HUES64 (cell line): ENCODE results near the gene DUSP11.
A peak's percentile ranks its signal among the peaks of the same experiment; 100 is the strongest.
"Not testable (repeated sequence)": the region's sequence is repeated elsewhere in the genome, so short reads cannot be mapped to it uniquely, and the experiment has no call there.

Source experiments
- H3K27ac ChIP-seq: 2 replicates; pipeline ENCODE4 v1.7.0; 2013; ENCODE audit warnings: low read depth, low read length, inconsistent platforms
- H3K27me3 ChIP-seq: 2 replicates; pipeline ENCODE4 v1.6.1; 2013; ENCODE audit warnings: mild to moderate bottlenecking, low read length; ENCODE audit not compliant: insufficient read depth
- H3K36me3 ChIP-seq: 2 replicates; pipeline ENCODE4 v1.6.1; 2013; ENCODE audit warnings: mild to moderate bottlenecking, low read length; ENCODE audit not compliant: insufficient read depth
- H3K4me1 ChIP-seq: 2 replicates; pipeline ENCODE4 v1.6.1; 2013; ENCODE audit warnings: mild to moderate bottlenecking, low read length, moderate library complexity; ENCODE audit not compliant: insufficient read depth
- H3K4me3 ChIP-seq: 2 replicates; pipeline ENCODE4 v1.5.1; 2013; ENCODE audit warnings: mild to moderate bottlenecking, low read length, moderate library complexity
- H3K9ac ChIP-seq: 2 replicates; pipeline ENCODE4 v1.6.1; 2013; ENCODE audit warnings: mild to moderate bottlenecking, low read depth, low read length
- H3K9me3 ChIP-seq: 2 replicates; pipeline ENCODE4 v1.6.1; 2013; ENCODE audit warnings: low read depth, low read length; ENCODE audit not compliant: insufficient read depth
- WGBS: fragments of 150-250, 120-280 bp; methylation state at CpG from one replicate; pipeline ENCODE4 v1.1.7; 2013; ENCODE audit warnings: missing lambda C conversion rate; 5-methylcytosine and 5-hydroxymethylcytosine counted together

The DUSP11 gene

GRCh38 chr2:73821669-73822068 is 41.8 kb upstream of the DUSP11 start:
- H3K27me3 ChIP-seq: peaks cover 31% of the 10 kb centered on the region
- no peak overlapping the region for H3K4me3 ChIP-seq
- H3K9me3 ChIP-seq: no peaks in the 10 kb centered on the region
- WGBS: 95% methylated on average over 2 of the region's 2 CpGs
- no peaks in the 10 kb centered on the region for H3K4me1 ChIP-seq
- no peak overlapping the region for H3K27ac ChIP-seq
- no peak overlapping the region for H3K9ac ChIP-seq
- no peaks in the 10 kb centered on the region for H3K36me3 ChIP-seq

GRCh38 chr2:73821227-73821626 is 41.3 kb upstream of the DUSP11 start:
- H3K27ac ChIP-seq: no peak overlapping the region
- H3K4me1 ChIP-seq: no peaks in the 10 kb centered on the region
- H3K27me3 ChIP-seq: peaks cover 30% of the 10 kb centered on the region
- no peaks in the 10 kb centered on the region for H3K36me3 ChIP-seq
- no peaks in the 10 kb centered on the region for H3K9me3 ChIP-seq
- WGBS: 79% methylated on average over 2 of the region's 2 CpGs
- no peak overlapping the region for H3K4me3 ChIP-seq
- no peak overlapping the region for H3K9ac ChIP-seq

GRCh38 chr2:73818296-73818695 is 38.4 kb upstream of the DUSP11 start:
- Histone ChIP-seq H3K9me3 (no peaks in the 10 kb centered on the region), H3K36me3 (no peaks in the 10 kb centered on the region), H3K4me3 (no peak overlapping the region), H3K4me1 (no peaks in the 10 kb centered on the region), H3K27ac (no peak overlapping the region), H3K9ac (no peak overlapping the region), H3K27me3 (peaks cover 43% of the 10 kb centered on the region)
- 91% methylated on average over 17 of the region's 18 CpGs for WGBS

GRCh38 chr2:73812635-73813034 is 32.7 kb upstream of the DUSP11 start:
- no peaks in the 10 kb centered on the region for H3K4me1 ChIP-seq
- H3K9ac ChIP-seq: no peak overlapping the region
- H3K27ac ChIP-seq: no peak overlapping the region
- no peaks in the 10 kb centered on the region for H3K36me3 ChIP-seq
- H3K27me3 ChIP-seq: peaks cover 49% of the 10 kb centered on the region
- H3K4me3 ChIP-seq: no peak overlapping the region
- no peaks in the 10 kb centered on the region for H3K9me3 ChIP-seq

GRCh38 chr2:73811878-73812277 is 32.0 kb upstream of the DUSP11 start:
- Histone ChIP-seq H3K4me1 (no peaks in the 10 kb centered on the region), H3K36me3 (no peaks in the 10 kb centered on the region), H3K27ac (no peak overlapping the region), H3K9ac (no peak overlapping the region), H3K4me3 (no peak overlapping the region), H3K27me3 (peaks cover 49% of the 10 kb centered on the region), H3K9me3 (no peaks in the 10 kb centered on the region)

GRCh38 chr2:73783883-73784282 is 4.0 kb upstream of the DUSP11 start, which contains the start of gene C2orf78:
Gene C2orf78 (plus strand): TSS chr2:73784183. CDS start chr2:73784310, 127 bp downstream.
- H3K27ac ChIP-seq, H3K4me1 ChIP-seq, H3K4me3 ChIP-seq, H3K9me3 ChIP-seq, H3K9ac ChIP-seq, H3K27me3 ChIP-seq, H3K36me3 ChIP-seq: not testable (repeated sequence)
- WGBS: no CpG with 5 or more reads among the region's 3 CpGs

GRCh38 chr2:73783402-73783801 is 3.5 kb upstream of the DUSP11 start:
- H3K36me3 ChIP-seq, H3K4me3 ChIP-seq, H3K4me1 ChIP-seq, H3K9ac ChIP-seq, H3K9me3 ChIP-seq, H3K27ac ChIP-seq, H3K27me3 ChIP-seq: not testable (repeated sequence)
- 80% methylated on average over 15 of the region's 15 CpGs for WGBS

- no peaks in the 10 kb centered on the region for H3K9me3 ChIP-seq
- no peaks in the 10 kb centered on the region for H3K4me1 ChIP-seq
- H3K27me3 ChIP-seq: no peaks in the 10 kb centered on the region
- WGBS: 4% methylated on average over 6 of the region's 7 CpGs
- H3K36me3 ChIP-seq: peaks cover 21% of the 10 kb centered on the region
- no peak overlapping the region for H3K27ac ChIP-seq
- H3K9ac ChIP-seq: no peak overlapping the region
- H3K4me3 ChIP-seq: peak overlapping the region; percentile 74
Measured at GRCh38 chr2:73780237-73780582, 307 bp upstream of the DUSP11 start.

- H3K9ac ChIP-seq: peak overlapping the region; percentile 83
- H3K4me3 ChIP-seq: peak overlapping the region; percentile 74
- H3K36me3 ChIP-seq: peaks cover 33% of the 10 kb centered on the region
- H3K27ac ChIP-seq, H3K9me3 ChIP-seq, H3K27me3 ChIP-seq, H3K4me1 ChIP-seq: not testable (repeated sequence)
- WGBS: 82% methylated on average over 17 of the region's 18 CpGs
Measured at GRCh38 chr2:73778867-73779466, 936 bp downstream of the DUSP11 start.

- Histone ChIP-seq H3K27me3 (no peaks in the 10 kb centered on the region), H3K9ac (no peak overlapping the region), H3K4me1 (no peaks in the 10 kb centered on the region), H3K4me3 (no peak overlapping the region), H3K9me3 (no peaks in the 10 kb centered on the region), H3K36me3 (peaks cover 53% of the 10 kb centered on the region), H3K27ac (no peak overlapping the region)
- WGBS: 98% methylated on average over 8 of the region's 8 CpGs
Measured at GRCh38 chr2:73776869-73777519, 2.9 kb downstream of the DUSP11 start.

- 93% methylated on average over 3 of the region's 4 CpGs for WGBS
- H3K27me3 ChIP-seq: no peaks in the 10 kb centered on the region
- H3K9ac ChIP-seq: no peak overlapping the region
- H3K27ac ChIP-seq: no peak overlapping the region
- no peaks in the 10 kb centered on the region for H3K9me3 ChIP-seq
- no peak overlapping the region for H3K4me3 ChIP-seq
- peaks cover 53% of the 10 kb centered on the region for H3K36me3 ChIP-seq
- no peaks in the 10 kb centered on the region for H3K4me1 ChIP-seq
Measured at GRCh38 chr2:73776381-73776780, 3.5 kb downstream of the DUSP11 start.

GRCh38 chr2:73772819-73773218 is 7.1 kb downstream of the DUSP11 start:
- no peak overlapping the region for H3K4me3 ChIP-seq
- H3K9ac ChIP-seq: no peak overlapping the region
- H3K9me3 ChIP-seq: no peaks in the 10 kb centered on the region
- H3K27me3 ChIP-seq: no peaks in the 10 kb centered on the region
- H3K4me1 ChIP-seq: no peaks in the 10 kb centered on the region
- peaks cover 76% of the 10 kb centered on the region for H3K36me3 ChIP-seq
- H3K27ac ChIP-seq: no peak overlapping the region
